GM21390 (cell line): Measurements from ENCODE around the gene ABHD13.
"Not testable (repeated sequence)": the region's sequence is repeated elsewhere in the genome, so short reads cannot be mapped to it uniquely, and the experiment has no call there.

Source experiments
- ATAC-seq: cut with Tn5 transposase; IDR thresholded peaks from one replicate; pipeline ENCODE4 v1.9.1; 2021; ENCODE audit not compliant: unreplicated experiment

The ABHD13 gene

DNA sequence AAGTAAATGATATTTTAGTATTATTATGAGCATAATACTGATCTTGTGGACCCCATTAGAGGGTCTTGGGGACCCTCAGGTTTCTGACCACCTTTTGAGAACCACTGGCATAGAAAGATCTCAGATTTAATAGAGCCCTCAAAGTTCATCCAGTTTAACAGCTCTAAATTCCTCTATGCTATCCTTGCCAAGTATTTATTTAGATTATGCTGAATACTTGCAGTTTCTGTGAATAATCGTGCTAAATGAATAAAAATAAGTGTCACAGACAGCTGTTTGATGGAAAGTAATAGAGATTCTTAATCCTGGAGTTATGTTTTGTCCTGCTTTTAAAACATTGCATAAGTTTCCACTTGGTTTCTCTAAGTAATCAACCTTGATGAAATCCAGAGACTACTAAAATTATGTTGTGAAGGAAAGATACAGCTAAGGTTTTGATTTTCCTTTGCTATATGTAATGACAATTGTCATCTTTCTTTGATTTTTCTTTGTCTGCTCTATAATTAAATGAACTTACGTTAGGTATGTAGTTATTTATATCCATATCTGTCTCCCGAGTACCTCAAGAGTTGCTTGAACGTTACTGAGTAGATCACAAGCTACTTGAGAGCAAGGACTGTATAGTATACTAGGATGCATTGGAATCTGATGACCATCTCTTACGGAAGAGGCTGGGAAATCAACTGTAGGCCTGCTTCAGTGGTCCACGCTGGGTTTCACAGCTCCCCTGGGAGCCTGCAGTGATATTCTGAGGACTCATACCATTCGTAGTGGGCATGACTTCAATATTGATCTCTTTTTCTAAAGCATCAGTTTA lies 5.7 kb downstream of the ABHD13 start:
- ATAC-seq = no peak

DNA sequence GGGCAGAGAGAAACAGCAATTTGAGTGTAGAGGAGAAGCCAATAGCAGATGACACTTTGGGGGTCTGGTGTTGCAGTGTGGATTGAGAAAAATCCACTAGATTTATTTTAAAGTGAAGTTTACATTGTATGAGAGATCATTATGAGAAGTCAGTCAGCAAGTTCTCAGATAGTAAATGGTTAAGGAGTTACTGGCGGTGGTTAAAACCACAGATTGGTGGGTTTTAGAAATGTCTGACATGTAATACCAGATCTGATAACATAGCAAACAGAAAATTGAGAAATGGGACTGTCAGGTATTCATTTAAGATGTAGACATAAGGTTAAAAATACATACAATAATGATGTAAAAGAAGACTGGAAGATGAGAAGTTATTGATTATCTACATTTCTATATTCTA lies 7.2 kb downstream of the ABHD13 start:
- ATAC-seq = peak; percentile 50

DNA sequence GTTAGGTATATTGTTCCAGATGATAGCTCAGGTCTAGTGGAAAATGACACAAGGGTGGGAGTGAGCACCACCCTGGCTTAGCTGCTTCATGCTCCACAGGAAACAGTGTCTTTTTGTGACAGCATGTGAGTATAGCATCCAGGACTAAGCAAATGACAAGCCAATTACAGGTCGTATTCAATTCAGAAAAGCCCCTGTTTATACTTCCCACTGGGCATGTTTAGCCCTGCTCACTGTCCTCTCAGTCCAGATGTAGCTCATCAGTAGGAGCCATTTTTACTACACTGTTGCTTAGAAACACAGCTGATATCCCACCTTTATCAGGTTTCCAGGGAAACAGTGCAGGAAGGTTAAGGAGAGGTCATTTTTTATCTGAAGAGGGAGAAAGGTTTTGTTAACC lies 8.0 kb downstream of the ABHD13 start:
- peak; percentile 38 for ATAC-seq

DNA sequence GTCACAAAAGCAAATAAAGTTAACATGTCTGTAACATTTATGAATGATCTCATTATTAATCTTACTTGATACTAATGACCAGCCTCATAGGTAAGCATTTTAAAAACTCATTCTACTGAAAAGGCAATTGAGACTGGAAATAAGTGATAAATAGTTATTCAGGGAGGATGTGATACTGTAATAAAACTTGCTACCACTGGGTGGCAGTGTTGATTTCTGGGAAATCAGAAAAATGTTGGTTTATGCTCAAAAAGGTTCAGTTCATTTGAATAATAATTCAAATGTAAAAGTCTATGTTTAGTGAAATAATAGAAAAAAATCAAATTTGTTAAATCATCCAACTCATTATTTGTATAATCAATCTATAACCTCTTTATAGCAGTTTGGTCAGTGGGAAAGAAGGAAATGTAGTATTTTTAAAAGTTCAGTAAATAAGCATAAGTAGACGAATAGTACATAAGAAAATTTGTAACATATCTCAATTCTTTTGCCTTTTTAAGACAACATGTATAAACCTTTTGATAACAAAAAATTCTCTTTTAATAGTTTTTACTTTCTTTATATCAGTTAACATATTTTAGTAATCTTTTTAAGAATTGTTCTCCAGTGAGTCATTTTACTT lies 9.6 kb downstream of the ABHD13 start:
- ATAC-seq = peak; percentile 41

DNA sequence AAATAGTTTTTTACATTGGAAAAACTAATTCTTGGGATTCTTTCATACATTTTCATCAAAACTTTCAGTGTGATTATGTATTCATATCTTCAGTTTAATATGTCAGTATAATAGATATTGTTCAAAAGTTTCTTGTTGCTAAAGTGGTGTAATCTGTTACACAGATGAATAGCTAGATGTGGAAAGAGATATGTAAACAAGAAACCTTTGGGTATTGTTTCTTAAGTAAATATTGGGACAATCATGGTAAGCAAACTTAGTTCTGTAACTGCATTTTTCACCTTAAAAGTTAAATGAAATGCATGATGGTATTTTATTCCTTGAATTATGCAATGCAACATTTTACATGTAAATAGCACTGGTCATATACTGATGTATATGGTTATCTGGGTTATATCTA lies 12.2 kb downstream of the ABHD13 start:
- ATAC-seq = no peak

DNA sequence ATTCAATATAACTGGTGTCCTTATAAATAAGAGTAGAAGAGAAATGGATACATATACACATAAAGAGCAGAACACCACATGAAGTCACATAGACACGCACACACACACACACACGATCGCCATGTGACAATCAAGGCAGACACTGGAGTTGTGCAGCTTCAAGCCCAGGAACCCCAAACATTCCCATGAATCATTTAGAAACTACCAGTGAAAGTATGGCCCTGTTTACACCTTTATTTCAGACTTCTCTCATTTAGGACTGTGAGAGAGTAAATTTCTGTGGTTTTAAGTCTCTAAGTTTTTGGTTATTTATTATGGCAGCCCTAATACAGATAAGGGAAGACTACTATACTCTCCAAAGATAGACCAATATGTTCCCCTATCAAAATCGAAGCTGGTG lies 31.0 kb downstream of the ABHD13 start:
- no peak for ATAC-seq

DNA sequence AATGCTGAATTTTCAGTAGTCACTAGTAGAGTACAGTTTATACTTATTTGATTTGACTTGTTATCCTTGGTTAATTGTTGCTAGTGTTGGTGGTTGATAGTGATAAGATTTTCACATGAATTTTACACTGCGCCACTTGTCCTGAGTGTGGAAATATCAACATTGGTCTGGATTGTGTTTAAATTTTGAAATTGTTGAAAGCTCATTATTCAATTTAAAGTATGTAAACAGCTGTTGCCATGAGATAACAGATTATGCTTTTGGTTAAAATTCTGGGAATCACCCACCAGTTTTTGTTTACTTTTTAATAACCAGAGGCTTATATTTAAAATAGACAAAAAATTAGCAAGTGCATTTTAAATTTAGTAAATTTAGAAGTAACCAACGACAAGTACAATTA lies 39.1 kb downstream of the ABHD13 start:
- ATAC-seq = no peak

DNA sequence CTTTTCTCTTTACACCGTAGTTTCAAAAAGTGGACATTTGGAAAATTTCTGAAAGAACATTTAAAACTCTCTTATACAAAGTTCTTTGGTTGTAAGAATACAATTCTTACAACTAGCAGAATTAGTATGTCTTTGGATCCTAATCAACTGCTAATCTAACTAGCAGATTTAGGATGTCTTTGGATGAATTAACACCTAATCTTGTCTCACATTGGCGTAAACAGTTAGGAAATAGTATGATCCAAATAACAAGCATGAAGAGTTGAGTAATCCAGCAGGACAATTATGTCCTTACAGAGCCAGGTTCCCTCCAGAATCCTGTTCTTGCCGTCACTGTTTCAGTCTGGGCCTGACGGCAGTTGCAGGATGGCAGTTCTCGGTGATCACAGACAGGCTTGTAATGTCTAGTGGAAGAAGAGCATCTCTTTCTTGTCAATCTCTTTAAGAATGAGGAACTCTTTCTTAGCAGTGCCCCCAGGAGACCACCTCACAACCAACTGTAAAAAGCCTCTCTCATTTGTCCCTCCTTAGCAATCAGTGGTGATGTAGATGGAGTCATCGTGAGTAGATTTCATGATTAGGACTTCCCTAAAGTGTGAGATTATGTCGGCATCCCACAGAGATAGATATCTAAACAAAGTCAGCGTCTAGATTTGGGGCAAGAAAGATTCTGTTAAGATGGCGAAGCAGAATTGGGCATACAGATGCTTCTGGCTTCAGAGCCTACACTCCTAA lies 45.6 kb downstream of the ABHD13 start:
- no peak for ATAC-seq

DNA sequence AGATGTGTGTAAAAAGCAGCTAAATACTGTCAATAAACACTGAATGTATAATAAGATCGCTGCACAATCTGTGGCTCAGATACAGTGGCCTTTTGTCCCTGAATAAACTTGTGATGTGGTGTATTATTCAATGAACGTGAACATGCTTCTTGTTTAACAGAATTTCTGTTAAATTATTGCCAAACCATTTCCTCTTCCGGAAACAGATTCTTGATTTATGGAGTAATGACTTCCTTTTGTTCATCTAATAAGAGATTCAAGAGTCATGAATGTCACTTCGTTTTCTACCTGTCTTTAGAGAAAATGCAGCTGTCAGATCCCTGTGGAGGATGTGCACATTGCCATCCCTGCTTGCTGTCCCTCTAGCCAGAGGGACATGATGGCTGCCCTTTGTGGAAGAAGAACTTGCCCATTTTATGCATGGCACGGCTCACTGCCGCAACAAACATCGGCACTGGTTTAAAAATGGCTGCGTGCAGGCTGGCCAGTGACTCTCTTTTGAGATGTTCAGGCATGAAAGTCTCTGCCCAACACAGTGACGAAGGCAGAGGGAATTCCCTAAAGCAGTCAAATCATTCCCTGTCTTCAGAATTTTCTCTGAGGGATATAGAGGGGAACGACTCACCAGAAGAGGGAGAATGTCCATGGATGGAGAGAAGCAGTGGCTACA lies 48.3 kb downstream of the ABHD13 start:
- ATAC-seq = no peak

DNA sequence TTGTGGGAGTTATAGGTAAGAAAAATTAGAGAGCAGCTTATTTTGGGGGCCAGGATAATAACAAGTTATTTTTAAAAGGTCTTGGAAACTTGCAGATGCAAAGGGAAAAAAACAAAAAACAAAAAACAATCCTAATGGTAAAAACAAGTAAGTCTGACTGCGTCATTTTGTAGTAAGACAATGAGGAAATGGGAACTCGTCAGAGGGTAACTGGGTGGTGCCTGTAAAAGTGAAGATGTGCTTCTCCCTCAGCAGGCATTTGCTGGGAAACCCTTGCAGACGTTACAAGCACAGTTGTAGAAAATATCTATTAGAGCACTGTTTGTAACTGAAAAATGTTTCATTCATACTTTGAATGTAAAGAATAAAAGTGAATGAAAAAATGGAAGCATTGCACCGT lies 49.2 kb downstream of the ABHD13 start:
- no peak for ATAC-seq

DNA sequence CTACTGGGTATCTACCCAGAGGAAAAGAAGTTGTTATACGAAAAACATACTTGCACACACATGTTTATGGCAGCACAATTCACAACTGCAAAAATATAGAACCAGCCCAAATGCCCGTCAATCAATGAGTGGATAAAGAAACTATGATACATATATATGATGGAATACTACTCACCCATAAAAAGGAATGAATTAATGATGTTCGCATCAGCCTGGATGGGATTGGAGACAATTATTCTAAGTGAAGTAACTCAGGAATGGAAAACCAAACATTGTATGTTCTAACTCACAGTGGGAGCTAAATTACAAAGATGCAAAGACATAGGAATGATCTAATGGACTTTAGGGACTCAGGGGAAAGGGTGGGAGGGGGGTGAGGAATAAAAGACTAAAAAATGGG lies 49.7 kb downstream of the ABHD13 start:
- ATAC-seq = not testable (repeated sequence)

DNA sequence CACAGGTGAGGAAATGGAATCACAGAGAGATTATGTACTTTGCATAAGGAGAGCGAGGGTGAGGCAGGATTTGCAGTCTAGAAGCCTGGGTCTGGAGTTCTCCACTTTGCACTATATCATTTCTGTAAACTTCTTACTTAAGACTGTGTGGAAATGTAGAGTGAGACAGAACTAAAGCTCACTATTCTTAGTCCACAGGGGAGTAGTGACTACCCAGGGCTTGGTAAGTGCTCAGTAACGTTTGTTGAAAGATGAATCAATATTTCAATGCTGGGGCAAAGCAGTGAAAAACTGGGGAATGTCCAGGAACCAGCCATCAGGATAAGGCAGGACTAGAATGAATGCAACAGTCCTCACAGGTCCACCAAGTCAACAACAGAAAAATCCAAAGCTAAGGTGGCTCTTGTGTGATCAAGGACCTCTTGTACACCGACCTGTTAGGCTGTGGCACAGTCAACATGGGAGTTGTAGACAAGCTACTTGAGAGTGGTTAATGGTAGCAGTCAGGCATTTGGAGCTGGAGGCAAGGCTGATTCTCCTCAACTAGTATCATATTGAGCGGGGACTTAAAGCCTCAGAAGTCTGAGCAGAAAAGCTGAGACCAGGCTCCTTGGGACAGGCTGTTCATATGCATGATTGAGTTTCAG lies 50.4 kb downstream of the ABHD13 start:
- peak; percentile 21 for ATAC-seq

DNA sequence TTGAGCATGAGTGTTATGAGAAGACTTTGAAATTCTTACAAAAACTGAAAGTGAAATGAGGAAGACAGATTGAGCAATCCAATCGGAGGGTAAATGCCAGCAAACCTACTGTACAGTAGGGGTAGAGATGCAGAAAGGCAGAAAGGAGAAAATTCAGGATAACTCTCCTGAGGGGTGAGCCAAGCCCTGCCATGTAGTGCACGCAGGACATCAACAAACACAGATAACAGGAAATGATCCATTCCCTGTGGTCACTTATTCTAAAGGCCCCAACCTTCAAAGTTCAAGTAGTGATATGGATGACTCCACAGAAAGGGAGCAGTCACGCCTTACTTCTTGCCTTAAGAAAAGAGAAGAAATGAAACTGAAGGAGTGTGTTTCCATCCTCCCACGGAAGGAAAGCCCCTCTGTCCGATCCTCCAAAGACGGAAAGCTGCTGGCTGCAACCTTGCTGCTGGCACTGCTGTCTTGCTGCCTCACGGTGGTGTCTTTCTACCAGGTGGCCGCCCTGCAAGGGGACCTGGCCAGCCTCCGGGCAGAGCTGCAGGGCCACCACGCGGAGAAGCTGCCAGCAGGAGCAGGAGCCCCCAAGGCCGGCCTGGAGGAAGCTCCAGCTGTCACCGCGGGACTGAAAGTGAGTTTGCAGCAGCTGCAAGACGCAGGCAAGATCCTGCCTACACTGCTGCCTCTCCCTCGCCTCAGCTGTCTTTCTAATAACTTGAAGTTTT lies 51.6 kb downstream of the ABHD13 start, which contains the start of gene TNFSF13B:
TNFSF13B (plus strand) TSS at position 118 of the 728 bp plus-strand sequence; CDS start at position 296, 178 bp downstream.
- peak; percentile 60 for ATAC-seq

DNA sequence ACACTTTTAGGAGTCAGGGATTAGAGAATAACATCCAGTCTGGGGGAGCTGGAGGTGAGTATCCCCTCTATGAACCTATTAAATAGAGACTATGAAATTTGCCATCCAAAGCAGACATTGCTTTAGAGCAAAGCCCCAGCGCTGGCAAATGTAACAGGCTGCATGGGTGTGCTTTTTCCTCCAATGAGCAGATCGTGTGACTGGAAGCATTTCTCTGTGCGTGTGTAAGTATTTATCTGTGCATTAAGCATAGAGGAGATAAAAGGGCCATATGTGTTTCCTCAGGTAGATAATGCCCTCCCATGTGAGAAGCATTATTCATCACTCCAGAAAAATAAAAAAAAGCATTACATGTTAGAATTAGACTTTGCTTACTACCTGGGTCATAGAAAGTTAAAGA lies 52.2 kb downstream of the ABHD13 start:
- peak; percentile 9 for ATAC-seq

DNA sequence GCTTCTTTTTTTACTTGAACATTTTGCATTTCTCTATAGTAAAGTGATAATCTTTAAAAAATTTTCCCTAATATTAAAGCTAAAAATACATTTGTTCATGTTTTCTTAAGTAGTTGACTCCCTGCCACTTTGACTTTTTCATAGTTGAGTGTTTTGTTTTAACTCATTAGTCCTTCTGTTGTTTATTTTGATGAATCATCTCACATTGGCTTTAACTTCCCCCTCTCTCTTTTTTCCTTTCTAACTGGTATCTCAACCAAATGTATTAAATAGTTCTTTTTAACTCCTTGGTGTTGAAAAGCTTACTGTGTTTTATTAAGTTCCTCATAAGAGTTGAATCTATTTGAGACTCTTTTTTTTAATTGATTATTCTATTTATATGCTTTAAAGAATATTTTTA lies 54.1 kb downstream of the ABHD13 start:
- ATAC-seq = no peak

DNA sequence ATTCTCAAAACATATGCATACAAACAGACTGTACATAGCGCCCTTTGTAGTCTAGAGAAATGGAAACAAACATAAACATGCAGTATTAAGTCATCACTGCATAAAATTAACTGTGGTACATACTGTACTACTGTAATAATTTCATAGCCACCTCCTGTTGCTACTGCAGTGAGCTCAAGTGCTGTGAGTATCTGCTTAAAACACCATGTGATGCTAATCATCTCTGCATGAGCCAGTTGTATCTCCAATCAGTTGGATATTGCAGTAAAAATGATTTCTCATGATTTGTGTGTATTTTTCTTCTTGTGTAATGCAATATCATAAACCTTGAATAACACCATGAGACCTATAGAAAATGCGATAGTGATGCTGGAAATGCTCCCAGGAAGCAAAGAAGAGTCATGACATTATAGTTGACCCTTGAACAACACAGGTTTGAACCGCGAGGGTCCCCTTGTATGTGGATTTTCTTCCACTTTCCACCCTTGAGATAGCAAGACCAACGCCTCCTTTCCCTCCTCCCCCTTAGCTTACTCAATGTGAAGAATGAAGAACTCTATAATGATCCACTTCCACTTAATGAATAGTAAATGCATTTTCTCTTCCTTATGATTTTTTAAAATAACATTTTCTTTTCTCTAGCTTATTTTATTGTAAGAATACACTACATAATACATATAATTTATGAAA lies 55.4 kb downstream of the ABHD13 start:
- ATAC-seq = no peak

DNA sequence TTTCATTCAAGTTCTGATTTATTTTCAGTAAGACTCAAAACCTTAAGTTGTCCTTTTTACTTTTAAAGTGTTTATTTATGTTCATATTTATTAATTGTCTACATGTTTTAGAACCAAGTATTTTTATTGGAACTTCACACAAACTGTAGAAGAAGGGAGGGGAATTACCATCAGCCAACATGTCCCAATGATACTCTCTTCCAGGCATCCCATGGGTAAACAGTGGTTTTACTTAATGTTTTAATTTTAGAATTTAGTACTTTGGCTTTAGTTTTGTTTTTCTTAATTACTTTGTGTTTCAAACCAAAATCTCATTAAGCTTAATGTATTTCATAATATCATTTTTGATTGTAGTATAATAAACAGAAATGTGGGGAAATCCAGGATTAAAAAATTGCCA lies 56.5 kb downstream of the ABHD13 start:
- ATAC-seq = no peak

DNA sequence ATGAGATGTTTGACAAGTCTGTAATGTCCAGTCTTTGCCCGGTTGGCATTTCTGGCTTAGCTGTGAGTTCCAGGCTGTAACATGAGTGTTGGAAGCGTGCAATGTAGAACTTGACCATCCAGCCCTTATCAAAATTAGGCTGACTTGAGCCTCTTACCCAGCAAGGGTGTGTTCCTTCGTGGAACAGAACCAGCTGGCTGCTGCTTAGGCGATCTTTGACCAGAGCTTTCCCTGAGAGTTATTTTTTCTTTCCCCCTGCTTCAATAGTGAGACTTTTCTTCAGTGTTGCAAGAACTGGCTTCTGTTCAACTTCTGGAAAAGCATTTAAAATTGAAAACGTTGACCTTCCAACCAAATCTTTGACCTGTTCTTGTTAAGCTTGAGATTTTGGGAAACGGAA lies 57.9 kb downstream of the ABHD13 start:
- no peak for ATAC-seq

DNA sequence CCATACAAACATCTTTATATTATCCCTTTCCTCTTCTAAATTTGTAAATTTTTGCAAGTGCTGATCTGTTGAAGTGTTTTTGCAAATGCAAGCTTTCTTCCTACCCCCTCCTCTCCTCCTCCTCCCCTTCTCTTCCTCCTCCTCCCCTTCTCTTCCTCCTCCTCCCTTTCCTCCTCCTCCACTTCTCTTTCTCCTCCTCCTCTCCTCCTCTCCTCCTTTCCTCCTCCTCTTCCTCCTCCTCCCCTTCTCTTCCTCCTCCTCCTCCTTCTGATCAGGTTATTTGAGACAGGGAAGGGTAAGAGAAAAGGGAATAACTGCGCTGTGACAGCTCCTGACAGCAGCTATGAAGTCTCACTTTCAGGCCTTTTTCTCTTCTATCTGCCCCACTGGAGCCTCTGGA lies 60.3 kb downstream of the ABHD13 start:
- no peak for ATAC-seq

DNA sequence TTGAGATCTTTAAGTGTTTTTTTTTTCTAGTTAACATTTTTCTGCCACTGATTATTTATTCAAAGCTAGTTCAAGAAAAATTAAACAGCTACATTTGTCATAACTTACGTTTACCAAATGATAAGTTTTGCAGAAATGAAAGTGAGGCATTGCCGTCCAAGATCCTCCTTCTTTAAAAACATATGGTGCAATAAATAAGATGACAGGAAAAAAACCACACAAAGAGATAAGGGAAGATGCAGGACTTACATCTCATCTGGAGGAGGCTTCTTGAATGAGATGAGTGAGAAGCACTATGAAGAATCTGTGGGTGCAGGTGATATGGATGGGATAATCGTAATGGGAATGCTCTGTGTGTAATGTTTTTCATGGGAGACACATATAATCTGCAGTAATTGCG lies 63.7 kb downstream of the ABHD13 start:
- ATAC-seq = no peak
